IMR-90 (cell line): Measurements from ENCODE around the gene RAB15. TPM values are rescaled to one million over a fixed set of nuclear protein-coding genes. Genes with fewer than 3 reads are reported as not detected.

ENCODE experiments used
- ATAC-seq: fragments of 200-7000 bp; cut with Tn5 transposase; 2 replicates; pipeline ENCODE4 v1.9.1; 2020; ENCODE audit warnings: low read depth, mild to moderate bottlenecking, moderate library complexity
- BruUV-seq: library from RNA; stranded (reverse); fragments of 400-500 nt; replicated peaks from 2 replicates; lab custom pipeline; 2021; lab: Mats Ljungman, UMichigan
- CTCF ChIA-PET: fragments of 300-600 bp; formaldehyde crosslinking; extraction: SDS; loops from one replicate; lab custom pipeline; 2021; ENCODE audit warnings: antibody characterized with exemption; lab: Yijun Ruan, JAX
- POLR2A ChIA-PET: fragments of 300-600 bp; sonication (Branson Sonifier 250); formaldehyde crosslinking; loops from one replicate; lab custom pipeline; 2022; ENCODE audit warnings: antibody characterized with exemption; ENCODE audit not compliant: unreplicated experiment; lab: Charles Lee
- DNase-seq: peaks from one replicate; pipeline ENCODE4 v3.0.0; 2013
- H2AFZ ChIP-seq: replicated peaks from 2 replicates; pipeline ENCODE3; 2013; ENCODE audit warnings: low read length, mild to moderate bottlenecking; ENCODE audit not compliant: poor library complexity
- H2AK5ac ChIP-seq: 2 replicates; pipeline ENCODE4 v1.6.1; 2013; ENCODE audit warnings: low read depth, low read length, inconsistent platforms
- H2AK9ac ChIP-seq: replicated peaks from 2 replicates; pipeline ENCODE3; 2013; ENCODE audit warnings: mild to moderate bottlenecking, low read depth, low read length, moderate library complexity; ENCODE audit not compliant: poor library complexity
- H2BK120ac ChIP-seq: 2 replicates; pipeline ENCODE4 v1.6.1; 2013; ENCODE audit warnings: low read depth, low read length, inconsistent platforms
- H2BK15ac ChIP-seq: 3 replicates; pipeline ENCODE4 v1.6.1; 2013; ENCODE audit warnings: low read depth, low read length, inconsistent platforms
- H2BK20ac ChIP-seq: 2 replicates; pipeline ENCODE4 v1.6.1; 2013; ENCODE audit warnings: low read depth, mild to moderate bottlenecking, inconsistent platforms, low read length, moderate library complexity
- H2BK5ac ChIP-seq: 2 replicates; pipeline ENCODE4 v1.6.1; 2013; ENCODE audit warnings: mild to moderate bottlenecking, low read depth, low read length, inconsistent platforms; ENCODE audit not compliant: poor library complexity, severe bottlenecking
- H3K14ac ChIP-seq: replicated peaks from 2 replicates; pipeline ENCODE4 v1.6.1; 2013; ENCODE audit warnings: low read depth, low read length, inconsistent platforms
- H3K18ac ChIP-seq: 2 replicates; pipeline ENCODE4 v1.6.1; 2013; ENCODE audit warnings: low read depth, low read length, control low read depth
- H3K23ac ChIP-seq: 2 replicates; pipeline ENCODE4 v1.6.1; 2013; ENCODE audit warnings: low read depth, low read length, inconsistent platforms
- H3K27ac ChIP-seq: 2 replicates; pipeline ENCODE4 v1.5.1; 2013; ENCODE audit warnings: mild to moderate bottlenecking, control low read depth, low read length; ENCODE audit not compliant: insufficient read depth
- H3K27me3 ChIP-seq: 2 replicates; pipeline ENCODE4 v1.6.1; 2013; ENCODE audit warnings: low read length; ENCODE audit not compliant: control insufficient read depth, insufficient read depth
- H3K36me3 ChIP-seq: 2 replicates; pipeline ENCODE4 v1.6.1; 2013; ENCODE audit warnings: low read length, mixed read lengths; ENCODE audit not compliant: control insufficient read depth, insufficient read depth
- H3K4ac ChIP-seq: 2 replicates; pipeline ENCODE4 v1.6.1; 2013; ENCODE audit warnings: low read depth, low read length, inconsistent platforms
- H3K4me1 ChIP-seq: 2 replicates; pipeline ENCODE4 v1.6.1; 2013; ENCODE audit warnings: low read length, mixed read lengths; ENCODE audit not compliant: control insufficient read depth, insufficient read depth
- H3K4me2 ChIP-seq: 2 replicates; pipeline ENCODE4 v1.6.1; 2013; ENCODE audit warnings: low read depth, mild to moderate bottlenecking, control low read depth, low read length, moderate library complexity
- H3K4me3 ChIP-seq: 2 replicates; pipeline ENCODE4 v1.5.1; 2013; ENCODE audit warnings: low read depth, mild to moderate bottlenecking, control low read depth, low read length, moderate library complexity; ENCODE audit not compliant: insufficient read depth
- H3K56ac ChIP-seq: 2 replicates; pipeline ENCODE4 v1.6.1; 2013; ENCODE audit warnings: low read length, inconsistent platforms; ENCODE audit not compliant: insufficient read depth; ENCODE audit errors: extremely low read depth
- H3K79me1 ChIP-seq, 2 experiments: 2 replicates each; pipeline ENCODE4 v1.6.1; 2013; ENCODE audit warnings: low read length in 2 of 2, inconsistent platforms in 1 of 2, low read depth in 1 of 2
- H3K9ac ChIP-seq: 2 replicates; pipeline ENCODE4 v1.6.1; 2013; ENCODE audit warnings: low read depth, low read length, control low read depth
- H3K9me1 ChIP-seq: 2 replicates; pipeline ENCODE4 v1.6.1; 2013; ENCODE audit warnings: low read length, inconsistent platforms; ENCODE audit not compliant: insufficient read depth
- H3K9me3 ChIP-seq: 2 replicates; pipeline ENCODE4 v1.6.1; 2013; ENCODE audit warnings: low read length; ENCODE audit not compliant: control insufficient read depth, insufficient read depth
- H4K20me1 ChIP-seq: 2 replicates; pipeline ENCODE4 v1.6.1; 2013; ENCODE audit warnings: low read length, inconsistent platforms; ENCODE audit not compliant: insufficient read depth
- H4K5ac ChIP-seq: 2 replicates; pipeline ENCODE4 v1.6.1; 2013; ENCODE audit warnings: mild to moderate bottlenecking, low read depth, low read length, control low read depth
- H4K8ac ChIP-seq, 2 experiments: 2 replicates each; pipeline ENCODE4 v1.6.1; 2013; ENCODE audit warnings: low read depth in 2 of 2, low read length in 2 of 2, control low read depth in 1 of 2, inconsistent platforms in 1 of 2
- H4K91ac ChIP-seq: 2 replicates; pipeline ENCODE4 v1.6.1; 2013; ENCODE audit warnings: low read depth, low read length, inconsistent platforms; ENCODE audit not compliant: insufficient read depth
- BHLHE40 ChIP-seq: fragments of 150-350 bp; IDR thresholded peaks from 2 replicates; pipeline ENCODE4 v1.6.1; 2016; ENCODE audit warnings: mild to moderate bottlenecking, low read depth, low read length
- MAZ ChIP-seq: IDR thresholded peaks from 2 replicates; pipeline ENCODE4 v1.6.1; 2012; ENCODE audit warnings: low read depth, mild to moderate bottlenecking, low read length, improper control_type of control experiment, moderate library complexity, borderline replicate concordance
- NFE2L2 ChIP-seq: fragments of 150-350 bp; IDR thresholded peaks from 2 replicates; pipeline ENCODE4 v1.6.1; 2016; ENCODE audit warnings: low read depth, mild to moderate bottlenecking, low read length
- POLR2A ChIP-seq: IDR thresholded peaks from 2 replicates; pipeline ENCODE4 v1.6.1; 2012; ENCODE audit warnings: mild to moderate bottlenecking, low read depth, low read length
- RCOR1 ChIP-seq: IDR thresholded peaks from 2 replicates; pipeline ENCODE4 v1.6.1; 2012; ENCODE audit warnings: mild to moderate bottlenecking, low read length, improper control_type of control experiment; ENCODE audit not compliant: insufficient replicate concordance
- whole genome bisulfite sequencing, 2 experiments: methylation state at CpG; one replicate each; pipeline versions ENCODE4 v1.1.5 to v1.1.7; 2013; ENCODE audit warnings: missing lambda C conversion rate in 2 of 2; ENCODE audit not compliant: insufficient read length in 1 of 2; ENCODE audit errors: extremely low coverage in 2 of 2; 5-methylcytosine and 5-hydroxymethylcytosine counted together
- dilution Hi-C: fragments of 300-500 bp; cut with HindIII; formaldehyde crosslinking; loops from one replicate; pipeline ENCODE4 v1.14.3; 2018; ENCODE audit warnings: low sequenced_read_pairs; ENCODE audit not compliant: unreplicated experiment
- in situ Hi-C: fragments of 300-500 bp; cut with MboI; formaldehyde crosslinking; loops from 3 replicates; pipeline ENCODE4 v1.14.3; 2019; ENCODE audit warnings: low sequenced_read_pairs, inconsistent platforms, mixed read lengths
- intact Hi-C: fragments of 100-400 bp; cut with micrococcal nuclease; formaldehyde crosslinking; loops from 2 replicates; pipeline ENCODE4 v1.10.0; 2022
- polyA plus RNA-seq, 3 experiments: library from polyadenylated mRNA; depleted of rRNA; stranded (reverse); fragments of >200 nt; gene quantifications; 2 replicates each; pipeline ENCODE4 v1.2.3, GENCODE V29; 2012; ENCODE audit warnings: low replicate concordance in 1 of 3
- total RNA-seq: library from RNA; depleted of rRNA; stranded (reverse); fragments of >200 nt; gene quantifications from 2 replicates; pipeline ENCODE4 v1.2.3, GENCODE V29; 2012

RAB15 gene
- total and polyA plus RNA-seq, 2 of the 4 experiments (the other 2 are of a cell fraction) = 3.4 to 7.8 TPM

DNA sequence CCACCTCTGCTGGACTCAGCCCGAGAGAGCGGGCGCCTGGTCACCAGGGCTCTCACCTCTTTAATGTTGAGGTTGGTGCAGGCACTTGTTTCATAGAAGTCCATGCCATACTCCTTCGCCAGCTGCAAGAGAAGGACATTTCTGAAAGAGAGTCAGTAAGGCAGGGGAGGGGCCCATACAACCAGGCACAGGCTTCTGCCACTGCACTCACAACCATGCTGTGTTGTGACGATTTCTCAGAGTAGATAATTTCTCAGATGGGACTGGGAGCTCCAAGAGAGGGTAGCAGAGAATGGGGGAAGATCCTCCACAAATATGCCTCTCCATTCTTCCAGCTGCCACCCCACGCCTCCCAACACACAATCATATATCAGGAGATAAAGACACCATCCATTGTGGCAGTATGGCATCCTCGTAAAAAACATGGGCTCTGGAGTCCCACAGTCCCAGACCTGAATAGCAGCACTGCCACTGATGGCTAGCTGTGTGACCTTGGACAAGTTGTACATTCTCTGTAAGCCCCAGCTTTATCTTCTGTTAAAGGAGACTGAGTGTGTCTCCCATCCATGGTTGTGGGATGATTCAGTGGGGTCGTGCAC lies 23.4 kb downstream of the RAB15 start:
- Histone ChIP-seq H3K27me3 (no peaks in the 10 kb centered on the region), H2BK20ac (no peak overlapping the region), H3K36me3 (peaks cover 16% of the 10 kb centered on the region; the same call in 1 of the 2 replicates), H2AFZ (no peak overlapping the region), H3K4me1 (no peaks in the 10 kb centered on the region), H3K9ac (no peak overlapping the region), H3K23ac (no peak overlapping the region), H3K14ac (no peak overlapping the region), H3K4ac (no peak overlapping the region), H2BK15ac (no peak overlapping the region), H3K18ac (no peak overlapping the region), H2AK9ac (no peak overlapping the region), H3K4me3 (no peak overlapping the region), H3K27ac (no peak overlapping the region), H4K5ac (no peak overlapping the region), H4K8ac (no peak overlapping the region), H3K56ac (no peak overlapping the region), H2BK5ac (no peak overlapping the region), H2AK5ac (no peak overlapping the region), H3K4me2 (no peak overlapping the region), H2BK120ac (no peak overlapping the region), H4K91ac (no peak overlapping the region), H3K79me1 (no peaks in the 10 kb centered on the region; a peak in 1 of 4 replicates), H3K9me3 (no peaks in the 10 kb centered on the region), H4K20me1 (no peaks in the 10 kb centered on the region), H3K9me1 (no peaks in the 10 kb centered on the region; the same call in 1 of the 2 replicates)
- BruUV-seq = no TSS peak
- DNase-seq (no peak), ATAC-seq (no peak)
- in situ Hi-C loops = no loop called here
- ChIA-PET CTCF (no interaction called here), POLR2A (no interaction called here)
- WGBS, 2 experiments = no CpG with 5 or more reads among the region's 8 CpGs
- intact Hi-C loops = no loop called here
- TF ChIP-seq MAZ (no peak), RCOR1 (no peak), POLR2A (no peak), NFE2L2 (no peak), BHLHE40 (no peak)
- dilution Hi-C loops = no loop called here
